ENCODE measurements around the gene FFAR2. TPM values are rescaled to one million over a fixed set of nuclear protein-coding genes. Genes with fewer than 3 reads are reported as not detected.
"Not testable (repeated sequence)": the region's sequence is repeated elsewhere in the genome, so short reads cannot be mapped to it uniquely, and the experiment has no call there.

FFAR2 gene
- total RNA-seq (1 to 10 TPM; 1.2 to 2.0 TPM), polyA plus RNA-seq (under 1 TPM in 1 of 2 donors, not detected in 1; 0.15 TPM)
- long read RNA-seq, donor 1, partial matches to known transcripts: 0 of 3 reads
- long read RNA-seq, donor 1, other reads (novel, unspliced or antisense): 1 of 3 reads
- long read RNA-seq, donor 2, partial matches to known transcripts: 0 of 3 reads
- long read RNA-seq, donor 2, other reads (novel, unspliced or antisense): 0 of 3 reads

GRCh38 chr19:35447606-35448469 lies at the start of gene FFAR2:
FFAR2 (plus strand) TSS chr19:35448257; CDS start chr19:35449715, 1,458 bp downstream.
- H3K27ac ChIP-seq (ENCODE audit: low read depth in 1 of 2, low read length in 2 of 2): no peak within 1 kb of the TSS
- H3K27me3 ChIP-seq (ENCODE audit: control insufficient read depth in 1 of 2, insufficient read depth in 2 of 2, low read length in 1 of 2): no peaks in the 10 kb centered on the region
- ATAC-seq (ENCODE audit: low FRiP score) (no peak), DNase-seq (peak in 1 of 2 donors; percentile 20)
- no peak within 1 kb of the TSS for H3K4me3 ChIP-seq (ENCODE audit: low read length in 2 of 2)
- no peaks in the 10 kb centered on the region for H3K4me1 ChIP-seq (ENCODE audit: control insufficient read depth in 1 of 2, insufficient read depth in 2 of 2, low read length in 2 of 2)
- intact Hi-C loops (cut with DNase I): no loop called here
- H3K36me3 ChIP-seq (ENCODE audit: control insufficient read depth in 1 of 2, insufficient read depth in 2 of 2, low read length in 1 of 2): no peaks in the 10 kb centered on the region
- 81 to 83% methylated on average over 12 of the region's 12 CpGs for WGBS, 2 donors
- H3K9me3 ChIP-seq (ENCODE audit: control insufficient read depth, low read length): no peaks in the 10 kb centered on the region

- Histone ChIP-seq H3K9me3 (ENCODE audit: control insufficient read depth, low read length) (no peaks in the 10 kb centered on the region), H3K27ac (ENCODE audit: low read depth in 1 of 2, low read length in 2 of 2) (no peak overlapping the region), H3K4me1 (ENCODE audit: control insufficient read depth in 1 of 2, insufficient read depth in 2 of 2, low read length in 2 of 2) (no peaks in the 10 kb centered on the region), H3K27me3 (ENCODE audit: control insufficient read depth in 1 of 2, insufficient read depth in 2 of 2, low read length in 1 of 2) (no peaks in the 10 kb centered on the region), H3K36me3 (ENCODE audit: control insufficient read depth in 1 of 2, insufficient read depth in 2 of 2, low read length in 1 of 2) (no peaks in the 10 kb centered on the region), H3K4me3 (ENCODE audit: low read length in 2 of 2) (no peak overlapping the region)
- intact Hi-C loops (cut with DNase I): no loop called here
- no peak for ATAC-seq (ENCODE audit: low FRiP score)
- WGBS, 2 donors: 86 to 88% methylated on average over 12 of the region's 12 CpGs
- no peak for DNase-seq
Observed at GRCh38 chr19:35398570-35398969, 49.5 kb upstream of the FFAR2 start.

- no peaks in the 10 kb centered on the region for H3K36me3 ChIP-seq (ENCODE audit: control insufficient read depth in 1 of 2, insufficient read depth in 2 of 2, low read length in 1 of 2)
- no peak overlapping the region for H3K27ac ChIP-seq (ENCODE audit: low read depth in 1 of 2, low read length in 2 of 2)
- no peak for DNase-seq
- no peak overlapping the region for H3K4me3 ChIP-seq (ENCODE audit: low read length in 2 of 2)
- no peaks in the 10 kb centered on the region for H3K27me3 ChIP-seq (ENCODE audit: control insufficient read depth in 1 of 2, insufficient read depth in 2 of 2, low read length in 1 of 2)
- WGBS, 2 donors: 39 to 45% methylated on average over 4 of the region's 4 CpGs
- no peaks in the 10 kb centered on the region for H3K9me3 ChIP-seq (ENCODE audit: control insufficient read depth, low read length)
- intact Hi-C loops (cut with DNase I): no loop called here
- H3K4me1 ChIP-seq (ENCODE audit: control insufficient read depth in 1 of 2, insufficient read depth in 2 of 2, low read length in 2 of 2): no peaks in the 10 kb centered on the region
- ATAC-seq (ENCODE audit: low FRiP score): no peak
Observed at GRCh38 chr19:35399231-35399630, 48.8 kb upstream of the FFAR2 start.

- 83 to 85% methylated on average over 10 of the region's 10 CpGs for WGBS, 2 donors
- ATAC-seq (ENCODE audit: low FRiP score) (no peak), DNase-seq (no peak)
- Histone ChIP-seq H3K27me3 (ENCODE audit: control insufficient read depth in 1 of 2, insufficient read depth in 2 of 2, low read length in 1 of 2) (no peaks in the 10 kb centered on the region), H3K4me1 (ENCODE audit: control insufficient read depth in 1 of 2, insufficient read depth in 2 of 2, low read length in 2 of 2) (no peaks in the 10 kb centered on the region), H3K4me3 (ENCODE audit: low read length in 2 of 2) (no peak overlapping the region), H3K36me3 (ENCODE audit: control insufficient read depth in 1 of 2, insufficient read depth in 2 of 2, low read length in 1 of 2) (no peaks in the 10 kb centered on the region), H3K27ac (ENCODE audit: low read depth in 1 of 2, low read length in 2 of 2) (no peak overlapping the region), H3K9me3 (ENCODE audit: control insufficient read depth, low read length) (no peaks in the 10 kb centered on the region)
- intact Hi-C loops (cut with DNase I): no loop called here
Observed at GRCh38 chr19:35399948-35400772, 47.9 kb upstream of the FFAR2 start.

- H3K27ac ChIP-seq (ENCODE audit: low read depth in 1 of 2, low read length in 2 of 2): no peak overlapping the region
- no peak for DNase-seq
- no peak overlapping the region for H3K4me3 ChIP-seq (ENCODE audit: low read length in 2 of 2)
- ATAC-seq (ENCODE audit: low FRiP score): no peak
- no peaks in the 10 kb centered on the region for H3K4me1 ChIP-seq (ENCODE audit: control insufficient read depth in 1 of 2, insufficient read depth in 2 of 2, low read length in 2 of 2)
- no peaks in the 10 kb centered on the region for H3K36me3 ChIP-seq (ENCODE audit: control insufficient read depth in 1 of 2, insufficient read depth in 2 of 2, low read length in 1 of 2)
- H3K27me3 ChIP-seq (ENCODE audit: control insufficient read depth in 1 of 2, insufficient read depth in 2 of 2, low read length in 1 of 2): no peaks in the 10 kb centered on the region
- intact Hi-C loops (cut with DNase I): no loop called here
- no peaks in the 10 kb centered on the region for H3K9me3 ChIP-seq (ENCODE audit: control insufficient read depth, low read length)
- 84 to 85% methylated on average over 7 of the region's 7 CpGs for WGBS, 2 donors
Observed at GRCh38 chr19:35400773-35401100, 47.3 kb upstream of the FFAR2 start.

GRCh38 chr19:35401416-35401815 lies 46.6 kb upstream of the FFAR2 start:
- intact Hi-C loops (cut with DNase I): not testable (repeated sequence)

GRCh38 chr19:35403116-35403760 lies 44.8 kb upstream of the FFAR2 start:
- H3K4me3 ChIP-seq (ENCODE audit: low read length in 2 of 2): no peak overlapping the region
- peaks cover 2% of the 10 kb centered on the region for H3K9me3 ChIP-seq (ENCODE audit: control insufficient read depth, low read length)
- no peaks in the 10 kb centered on the region for H3K27me3 ChIP-seq (ENCODE audit: control insufficient read depth in 1 of 2, insufficient read depth in 2 of 2, low read length in 1 of 2)
- ATAC-seq (ENCODE audit: low FRiP score): no peak
- 72 to 80% methylated on average over 8 of the region's 8 CpGs for WGBS, 2 donors
- intact Hi-C loops (cut with DNase I): no loop called here
- no peaks in the 10 kb centered on the region for H3K36me3 ChIP-seq (ENCODE audit: control insufficient read depth in 1 of 2, insufficient read depth in 2 of 2, low read length in 1 of 2)
- H3K4me1 ChIP-seq (ENCODE audit: control insufficient read depth in 1 of 2, insufficient read depth in 2 of 2, low read length in 2 of 2): no peaks in the 10 kb centered on the region
- no peak for DNase-seq
- H3K27ac ChIP-seq (ENCODE audit: low read depth in 1 of 2, low read length in 2 of 2): no peak overlapping the region

More at GRCh38 chr19:35401416-35401815, 46.6 kb upstream of the FFAR2 start:
- ATAC-seq (ENCODE audit: low FRiP score); H3K27me3 ChIP-seq (ENCODE audit: control insufficient read depth in 1 of 2, insufficient read depth in 2 of 2, low read length in 1 of 2); H3K9me3 ChIP-seq (ENCODE audit: control insufficient read depth, low read length); H3K27ac ChIP-seq (ENCODE audit: low read depth in 1 of 2, low read length in 2 of 2); H3K36me3 ChIP-seq (ENCODE audit: control insufficient read depth in 1 of 2, insufficient read depth in 2 of 2, low read length in 1 of 2); DNase-seq; H3K4me3 ChIP-seq (ENCODE audit: low read length in 2 of 2); H3K4me1 ChIP-seq (ENCODE audit: control insufficient read depth in 1 of 2, insufficient read depth in 2 of 2, low read length in 2 of 2): not testable (repeated sequence)
- WGBS, 2 donors: 82% methylated on average over 9 of the region's 9 CpGs

GRCh38 chr19:35404879-35405622 lies 43.0 kb upstream of the FFAR2 start:
- ATAC-seq (ENCODE audit: low FRiP score) (no peak), DNase-seq (no peak)
- intact Hi-C loops (cut with DNase I): no loop called here
- Histone ChIP-seq H3K4me1 (ENCODE audit: control insufficient read depth in 1 of 2, insufficient read depth in 2 of 2, low read length in 2 of 2) (no peaks in the 10 kb centered on the region), H3K4me3 (ENCODE audit: low read length in 2 of 2) (no peak overlapping the region), H3K36me3 (ENCODE audit: control insufficient read depth in 1 of 2, insufficient read depth in 2 of 2, low read length in 1 of 2) (no peaks in the 10 kb centered on the region), H3K27ac (ENCODE audit: low read depth in 1 of 2, low read length in 2 of 2) (no peak overlapping the region), H3K9me3 (ENCODE audit: control insufficient read depth, low read length) (peaks cover 2% of the 10 kb centered on the region), H3K27me3 (ENCODE audit: control insufficient read depth in 1 of 2, insufficient read depth in 2 of 2, low read length in 1 of 2) (no peaks in the 10 kb centered on the region)
- 64 to 70% methylated on average over 11 of the region's 11 CpGs for WGBS, 2 donors

All from aorta (tissue), 5 donors.